Measurements from ENCODE around the gene PLAC8. TPM values are rescaled to one million over a fixed set of nuclear protein-coding genes. Genes with fewer than 3 reads are reported as not detected.

PLAC8 gene, protein sequence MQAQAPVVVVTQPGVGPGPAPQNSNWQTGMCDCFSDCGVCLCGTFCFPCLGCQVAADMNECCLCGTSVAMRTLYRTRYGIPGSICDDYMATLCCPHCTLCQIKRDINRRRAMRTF
- total RNA-seq: not detected

DNA sequence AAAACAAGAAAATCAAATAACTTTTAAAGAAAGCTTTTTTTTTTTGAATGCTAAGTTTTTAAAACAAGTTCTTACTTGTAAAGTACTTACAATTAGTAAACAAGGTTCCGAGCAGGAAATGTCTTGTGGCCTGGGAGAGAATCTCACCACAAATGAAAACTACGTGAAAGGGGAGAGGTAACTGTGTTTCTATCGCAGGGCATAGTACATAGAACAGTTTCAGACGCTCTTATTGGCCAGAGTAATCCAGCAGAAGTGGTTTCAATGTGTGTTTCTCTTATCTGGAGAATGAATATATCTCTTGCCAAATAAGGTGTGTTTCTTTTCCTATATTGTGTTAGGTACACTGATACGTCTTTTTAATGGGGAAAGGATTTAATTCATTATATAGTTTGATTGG, at the start of gene PLAC8:
Gene PLAC8 (minus strand): TSS at position 154 of the 400 bp plus-strand sequence. CDS start 6,808 bp downstream, outside the sequence.

Other genes starting within 250 kb of the PLAC8 start
- 100 to 1,000 TPM; 149 to 160 TPM for gene SEC31A, start 223.6 kb downstream of the PLAC8 start, total RNA-seq
- gene THAP9, start 214.0 kb downstream of the PLAC8 start, total RNA-seq: 1 to 10 TPM; 5.0 to 6.9 TPM
- 10 to 100 TPM; 20.0 to 24.6 TPM for gene LIN54, start 103.9 kb downstream of the PLAC8 start, total RNA-seq
- gene COPS4, start 79.5 kb downstream of the PLAC8 start, total RNA-seq: 100 to 1,000 TPM in 1 of 2 donors, 10 to 100 TPM in 1; 87.1 to 114 TPM
- gene COQ2, start 170.1 kb upstream of the PLAC8 start, total RNA-seq: 10 to 100 TPM; 17.6 to 28.6 TPM
- 1 to 10 TPM in 1 of 2 donors, under 1 TPM in 1; 0.34 to 1.7 TPM for gene HPSE, start 220.1 kb upstream of the PLAC8 start, total RNA-seq